PC-9 (cell line): Measurements from ENCODE around the gene ST8SIA1. TPM values are rescaled to one million over a fixed set of nuclear protein-coding genes. Genes with fewer than 3 reads are reported as not detected.

Experiments used
- BruUV-seq: library from RNA; stranded (reverse); fragments of 400-500 nt; replicated peaks from 2 replicates; lab custom pipeline; 2021; lab: Mats Ljungman, UMichigan
- CTCF ChIA-PET: fragments of 300-600 bp; sonication (Branson Sonifier 250); formaldehyde crosslinking; loops from one replicate; lab custom pipeline; 2022; ENCODE audit warnings: antibody characterized with exemption; lab: Charles Lee
- POLR2A ChIA-PET: fragments of 300-600 bp; sonication (Branson Sonifier 250); formaldehyde crosslinking; loops from one replicate; lab custom pipeline; 2022; ENCODE audit warnings: antibody characterized with exemption; ENCODE audit not compliant: unreplicated experiment; lab: Charles Lee
- DNase-seq, 2 experiments: peaks; one replicate each; pipeline versions ENCODE4 v3.0.0 to v3.0.0-alpha.2; 2015 to 2022; ENCODE audit warnings: mixed read lengths in 1 of 2
- H2AFZ ChIP-seq: fragments of 200-600 bp; sonication (generic); 2 replicates; pipeline ENCODE4 v1.8.1; 2017; ENCODE audit warnings: antibody characterized with exemption
- H3F3A ChIP-seq: fragments of 200-600 bp; sonication (generic); 2 replicates; pipeline ENCODE4 v1.8.1; 2017; ENCODE audit warnings: antibody characterized with exemption, mild to moderate bottlenecking, low read depth; ENCODE audit not compliant: insufficient read depth
- H3K27ac ChIP-seq: fragments of 200-600 bp; sonication (generic); 2 replicates; pipeline ENCODE4 v1.6.1; 2016; ENCODE audit warnings: mixed run types
- H3K27me3 ChIP-seq: fragments of 200-600 bp; sonication (generic); 2 replicates; pipeline ENCODE4 v1.6.1; 2016; ENCODE audit warnings: low read depth, mixed run types; ENCODE audit not compliant: insufficient read depth
- H3K36me3 ChIP-seq: fragments of 200-600 bp; sonication (generic); 2 replicates; pipeline ENCODE4 v1.6.1; 2016; ENCODE audit warnings: low read depth, mixed run types
- H3K4me1 ChIP-seq: fragments of 200-600 bp; sonication (generic); replicated peaks from 2 replicates; pipeline ENCODE4 v1.6.1; 2016; ENCODE audit warnings: mixed run types; ENCODE audit not compliant: insufficient read depth
- H3K4me2 ChIP-seq: fragments of 200-600 bp; sonication (generic); 2 replicates; pipeline ENCODE4 v1.6.1; 2017; ENCODE audit warnings: mixed run types
- H3K4me3 ChIP-seq: fragments of 200-600 bp; sonication (generic); 2 replicates; pipeline ENCODE4 v1.6.1; 2016; ENCODE audit warnings: mixed run types
- H3K79me2 ChIP-seq: fragments of 200-600 bp; sonication (generic); 2 replicates; pipeline ENCODE4 v1.6.1; 2017; ENCODE audit warnings: low read depth, mixed run types
- H3K9me2 ChIP-seq: fragments of 200-600 bp; sonication (generic); 2 replicates; pipeline ENCODE4 v1.8.1; 2017; ENCODE audit warnings: mild to moderate bottlenecking; ENCODE audit not compliant: insufficient read depth
- H3K9me3 ChIP-seq: fragments of 200-600 bp; sonication (generic); 2 replicates; pipeline ENCODE4 v1.8.1; 2016; ENCODE audit warnings: low read depth; ENCODE audit not compliant: insufficient read depth
- H4K20me1 ChIP-seq: fragments of 200-600 bp; sonication (generic); 2 replicates; pipeline ENCODE4 v1.8.1; 2017; ENCODE audit not compliant: insufficient read depth
- CTCF ChIP-seq: fragments of 200-600 bp; sonication (generic); conservative IDR thresholded peaks from 2 replicates; pipeline ENCODE4 v1.6.1; 2017; ENCODE audit warnings: mixed run types, antibody characterized with exemption, mild to moderate bottlenecking, moderate library complexity
- EZH2 ChIP-seq: fragments of 200-600 bp; sonication (generic); IDR thresholded peaks from 2 replicates; pipeline ENCODE4 v1.8.0; 2017; ENCODE audit warnings: antibody characterized with exemption, low read depth
- intact Hi-C: fragments of 100-400 bp; cut with micrococcal nuclease; formaldehyde crosslinking; loops from one replicate; pipeline ENCODE4 v1.10.0; 2022; ENCODE audit not compliant: unreplicated experiment
- total RNA-seq: library from RNA; stranded (reverse); gene quantifications from 2 replicates; pipeline ENCODE4 v1.2.3, GENCODE V29; 2021

Gene ST8SIA1
- total RNA-seq, 1 experiment from 2014 or later: 3.1 TPM

GRCh38 chr12:22321018-22321605, 13.4 kb downstream of the ST8SIA1 start:
- CTCF ChIA-PET: no interaction called here

GRCh38 chr12:22318108-22318737, 16.3 kb downstream of the ST8SIA1 start:
- no TSS peak for BruUV-seq
- Histone ChIP-seq H3K9me3 (no peaks in the 10 kb centered on the region), H3F3A (no peaks in the 10 kb centered on the region), H3K79me2 (no peaks in the 10 kb centered on the region), H3K4me2 (no peak overlapping the region), H3K4me3 (no peak overlapping the region), H3K27ac (no peak overlapping the region), H3K4me1 (0 out of 2 replicates have a peak, but pooled peaks cover 5% of the 10 kb centered on the region), H3K9me2 (no peaks in the 10 kb centered on the region), H3K36me3 (no peaks in the 10 kb centered on the region), H4K20me1 (no peaks in the 10 kb centered on the region), H2AFZ (no peak overlapping the region), H3K27me3 (no peaks in the 10 kb centered on the region)
- TF ChIP-seq EZH2: no peak
- intact Hi-C loops: no loop called here
- CTCF ChIA-PET: no interaction called here
- DNase-seq: no peak
- POLR2A ChIA-PET: no interaction called here

More at GRCh38 chr12:22321018-22321605, 13.4 kb downstream of the ST8SIA1 start:
- intact Hi-C loops: no loop called here
- Histone ChIP-seq H3K4me1 (no peaks in the 10 kb centered on the region), H2AFZ (no peak overlapping the region), H3K36me3 (no peaks in the 10 kb centered on the region), H3K27ac (no peak overlapping the region), H3K27me3 (no peaks in the 10 kb centered on the region), H3K9me2 (no peaks in the 10 kb centered on the region), H3K4me3 (no peak overlapping the region), H4K20me1 (no peaks in the 10 kb centered on the region), H3K4me2 (no peak overlapping the region), H3K9me3 (no peaks in the 10 kb centered on the region), H3K79me2 (no peaks in the 10 kb centered on the region), H3F3A (no peaks in the 10 kb centered on the region)
- TF ChIP-seq EZH2 (no peak), CTCF (no peak)
- POLR2A ChIA-PET: no interaction called here
- no TSS peak for BruUV-seq
- no peak for DNase-seq

GRCh38 chr12:22313963-22314330, 20.6 kb downstream of the ST8SIA1 start:
- POLR2A ChIA-PET: no interaction called here

More at GRCh38 chr12:22313963-22314330, 20.6 kb downstream of the ST8SIA1 start:
- no TSS peak for BruUV-seq
- H3K27me3 ChIP-seq: no peaks in the 10 kb centered on the region
- no peaks in the 10 kb centered on the region for H4K20me1 ChIP-seq
- TF ChIP-seq CTCF: no peak
- TF ChIP-seq EZH2: no peak
- intact Hi-C loops: no loop called here
- H3K27ac ChIP-seq: no peak overlapping the region
- H3F3A ChIP-seq: no peaks in the 10 kb centered on the region
- no peaks in the 10 kb centered on the region for H3K9me2 ChIP-seq
- CTCF ChIA-PET: no interaction called here
- no peak overlapping the region for H3K4me2 ChIP-seq
- H3K36me3 ChIP-seq: no peaks in the 10 kb centered on the region
- no peak overlapping the region for H2AFZ ChIP-seq
- H3K4me3 ChIP-seq: no peak overlapping the region
- H3K4me1 ChIP-seq: 0 out of 2 replicates have a peak, but pooled peaks cover 5% of the 10 kb centered on the region
- H3K9me3 ChIP-seq: no peaks in the 10 kb centered on the region
- no peak for DNase-seq
- H3K79me2 ChIP-seq: no peaks in the 10 kb centered on the region
